Body of pancreas (tissue), 4 donors: Measurements from ENCODE around the gene PRPH2. TPM values are rescaled to one million over a fixed set of nuclear protein-coding genes. Genes with fewer than 3 reads are reported as not detected.
"Not testable (repeated sequence)": the region's sequence is repeated elsewhere in the genome, so short reads cannot be mapped to it uniquely, and the experiment has no call there.

ENCODE experiments used
- ATAC-seq: fragments of 150-250 bp; one replicate; pipeline ENCODE4 v1.9.1; 2016
- DNase-seq, 4 donors: peaks; one replicate each; pipeline ENCODE4 v3.0.0-alpha.2; 2019
- H3K27ac ChIP-seq, 4 donors: fragments of 200-600 bp; sonication (generic); 1 replicate in 3 of 4; 2 replicates in 1 of 4; pipeline versions ENCODE4 v1.5.1 to v1.6.1; 2016 to 2019; ENCODE audit warnings: mild to moderate bottlenecking in 1 of 4, mixed read lengths in 1 of 4, moderate library complexity in 1 of 4
- H3K27me3 ChIP-seq, 2 donors: fragments of 200-600 bp; sonication (generic); one replicate each; pipeline ENCODE4 v1.6.0; 2016; ENCODE audit warnings: mild to moderate bottlenecking in 1 of 2
- H3K36me3 ChIP-seq, 2 donors: fragments of 200-600 bp; sonication (generic); replicated peaks in 1 of 2; 2 replicates each; pipeline ENCODE4 v1.5.1; 2016; ENCODE audit warnings: low read depth in 2 of 2; ENCODE audit not compliant: insufficient read depth in 1 of 2
- H3K4me1 ChIP-seq: fragments of 200-600 bp; sonication (generic); one replicate; pipeline ENCODE4 v1.6.0; 2016
- H3K4me3 ChIP-seq, 2 donors: fragments of 200-600 bp; sonication (generic); 1 replicate in 1 of 2; 2 replicates in 1 of 2; pipeline ENCODE4 v1.5.1; 2016 to 2019
- H3K9me3 ChIP-seq, 3 donors: fragments of 200-600 bp; sonication (generic); 1 replicate in 2 of 3; 2 replicates in 1 of 3; pipeline ENCODE4 v1.5.1; 2016
- CTCF ChIP-seq, 7 experiments: fragments of 450-650 bp in 4 of 7; fragments of 200-600 bp in 3 of 7; sonication (generic) in 3 of 7; IDR thresholded peaks; one replicate each; pipeline ENCODE4 v1.5.1; 2016 to 2019; ENCODE audit warnings: antibody characterized with exemption in 7 of 7
- POLR2A ChIP-seq, 3 donors: fragments of 450-650 bp; IDR thresholded peaks; one replicate each; pipeline ENCODE4 v1.6.1; 2016; ENCODE audit warnings: antibody characterized with exemption in 3 of 3, mild to moderate bottlenecking in 2 of 3
- WGBS, 2 donors: methylation state at CpG; one replicate each; pipeline ENCODE4 v1.1.5; 2017; 5-methylcytosine and 5-hydroxymethylcytosine counted together
- intact Hi-C: fragments of 100-400 bp; cut with DNase I; formaldehyde crosslinking; loops from one replicate; pipeline ENCODE4 v1.15.1; 2023
- total RNA-seq, 2 donors: library from RNA; depleted of rRNA; stranded (reverse); fragments of >200 nt; gene quantifications; one replicate each; pipeline ENCODE4 v1.1.0, GENCODE V29; 2016

The PRPH2 gene
- total RNA-seq, 2 donors from 2014 or later, result 1.0 to 4.3 TPM

- intact Hi-C loops, result no loop called here
- H3K9me3 ChIP-seq, result no peaks in the 10 kb centered on the region
- H3K36me3 ChIP-seq, result no peaks in the 10 kb centered on the region
- no peaks in the 10 kb centered on the region for H3K27me3 ChIP-seq
- H3K4me3 ChIP-seq, result no peak overlapping the region
- TF ChIP-seq POLR2A (IDR thresholded peaks at IDR 0.05) (peak in 2 of 3 donors; percentile 51 to 53), CTCF (IDR thresholded peaks at IDR 0.05) (no peak)
- ATAC-seq (peak; percentile 63), DNase-seq (peak; percentile 45 to 83 (median 60))
- WGBS, 2 donors, result 35% methylated on average over 16 to 23 of the region's 24 CpGs
- peaks cover 9% of the 10 kb centered on the region for H3K4me1 ChIP-seq
- H3K27ac ChIP-seq, result peak overlapping the region in 2 of 4 donors; percentile 12 to 62
These were observed 18.0 kb downstream of the PRPH2 start for GRCh38 chr6:42704251-42704936.

GRCh38 chr6:42702786-42703185 lies 19.6 kb downstream of the PRPH2 start:
- H3K36me3 ChIP-seq, intact Hi-C loops, H3K4me1 ChIP-seq, H3K27ac ChIP-seq, H3K27me3 ChIP-seq, DNase-seq, H3K4me3 ChIP-seq, H3K9me3 ChIP-seq, ATAC-seq: not testable (repeated sequence)
- WGBS, 2 donors, result 79 to 87% methylated on average over 3 of the region's 3 CpGs

- Histone ChIP-seq H3K27ac (no peak overlapping the region), H3K36me3 (no peaks in the 10 kb centered on the region), H3K4me3 (no peak overlapping the region), H3K4me1 (peaks cover 9% of the 10 kb centered on the region), H3K9me3 (no peaks in the 10 kb centered on the region), H3K27me3 (no peaks in the 10 kb centered on the region)
- no peak for ATAC-seq
- no peak for TF ChIP-seq POLR2A (IDR thresholded peaks at IDR 0.05)
- TF ChIP-seq CTCF (IDR thresholded peaks at IDR 0.05), result no peak
- DNase-seq, result no peak
- WGBS, 2 donors, result 76 to 86% methylated on average over 2 of the region's 2 CpGs
- intact Hi-C loops, result no loop called here
These were observed 20.2 kb downstream of the PRPH2 start for GRCh38 chr6:42702200-42702599.

GRCh38 chr6:42698217-42698616 lies 24.2 kb downstream of the PRPH2 start:
- TF ChIP-seq CTCF (IDR thresholded peaks at IDR 0.05) (no peak), POLR2A (IDR thresholded peaks at IDR 0.05) (no peak)
- no peak for DNase-seq
- H3K4me1 ChIP-seq, result peaks cover 6% of the 10 kb centered on the region
- H3K4me3 ChIP-seq, result no peak overlapping the region
- intact Hi-C loops, result no loop called here
- H3K9me3 ChIP-seq, result no peaks in the 10 kb centered on the region
- no peak for ATAC-seq
- H3K27me3 ChIP-seq, result no peaks in the 10 kb centered on the region
- H3K36me3 ChIP-seq, result peaks cover 0 to 2% of the 10 kb centered on the region in 2 donors
- 82% methylated on average over 12 to 13 of the region's 13 CpGs for WGBS, 2 donors
- no peak overlapping the region for H3K27ac ChIP-seq

- intact Hi-C loops, result no loop called here
These were observed 25.1 kb downstream of the PRPH2 start for GRCh38 chr6:42697268-42697655.

More at GRCh38 chr6:42697268-42697655, 25.1 kb downstream of the PRPH2 start:
- 83 to 96% methylated on average over 5 of the region's 5 CpGs for WGBS, 2 donors
- Histone ChIP-seq H3K4me1 (peaks cover 12% of the 10 kb centered on the region), H3K27me3 (no peaks in the 10 kb centered on the region), H3K9me3 (no peaks in the 10 kb centered on the region), H3K4me3 (no peak overlapping the region), H3K27ac (no peak overlapping the region), H3K36me3 (peaks cover 0 to 2% of the 10 kb centered on the region in 2 donors)
- no peak for TF ChIP-seq POLR2A (IDR thresholded peaks at IDR 0.05)
- no peak for TF ChIP-seq CTCF (IDR thresholded peaks at IDR 0.05)
- ATAC-seq, result no peak
- DNase-seq, result no peak
